A673 (cell line): ENCODE data around the gene RPS8. TPM values are rescaled to one million over a fixed set of nuclear protein-coding genes. Genes with fewer than 3 reads are reported as not detected.
"Not testable (repeated sequence)": the region's sequence is repeated elsewhere in the genome, so short reads cannot be mapped to it uniquely, and the experiment has no call there.

Experiments
- BruUV-seq: library from RNA; stranded (reverse); fragments of 400-500 nt; replicated peaks from 2 replicates; lab custom pipeline; 2021; lab: Mats Ljungman, UMichigan
- CTCF ChIA-PET: fragments of 300-600 bp; sonication (Branson Sonifier 250); formaldehyde crosslinking; loops from one replicate; lab custom pipeline; 2022; ENCODE audit warnings: antibody characterized with exemption; lab: Charles Lee
- POLR2A ChIA-PET: fragments of 300-600 bp; sonication (Branson Sonifier 250); formaldehyde crosslinking; loops from one replicate; lab custom pipeline; 2022; ENCODE audit warnings: antibody characterized with exemption; ENCODE audit not compliant: low non-redundant PET; lab: Charles Lee
- DNase-seq: peaks from one replicate; pipeline ENCODE4 v3.0.0-alpha.2; 2015; ENCODE audit warnings: low spot score
- H3K27ac ChIP-seq: fragments of 200-600 bp; sonication (generic); 2 replicates; pipeline ENCODE4 v1.5.1; 2016; ENCODE audit warnings: mixed run types, low read depth, mild to moderate bottlenecking, mixed read lengths, antibody characterized with exemption, low read length; ENCODE audit not compliant: poor library complexity, severe bottlenecking
- H3K27me3 ChIP-seq: fragments of 200-600 bp; sonication (generic); replicated peaks from 2 replicates; pipeline ENCODE4 v1.6.1; 2017; ENCODE audit warnings: mixed run types, low read depth, mild to moderate bottlenecking, mixed read lengths, antibody characterized with exemption, low read length; ENCODE audit not compliant: insufficient read depth, poor library complexity
- H3K36me3 ChIP-seq: fragments of 200-600 bp; sonication (generic); 2 replicates; pipeline ENCODE4 v1.6.1; 2016; ENCODE audit warnings: mixed run types, mild to moderate bottlenecking, mixed read lengths, antibody characterized with exemption, low read length; ENCODE audit not compliant: insufficient read depth, poor library complexity, severe bottlenecking
- H3K4me1 ChIP-seq: fragments of 200-600 bp; sonication (generic); 2 replicates; pipeline ENCODE4 v1.6.1; 2017; ENCODE audit warnings: mixed run types, mild to moderate bottlenecking, mixed read lengths, antibody characterized with exemption, low read length; ENCODE audit not compliant: insufficient read depth, poor library complexity, severe bottlenecking
- H3K4me3 ChIP-seq: fragments of 200-600 bp; sonication (generic); 2 replicates; pipeline ENCODE4 v1.5.1; 2016; ENCODE audit warnings: low read depth, mixed run types, mild to moderate bottlenecking, mixed read lengths, low read length; ENCODE audit not compliant: poor library complexity, severe bottlenecking
- H3K9me3 ChIP-seq: fragments of 200-600 bp; sonication (generic); 2 replicates; pipeline ENCODE4 v1.6.1; 2016; ENCODE audit warnings: mixed run types, low read depth, mild to moderate bottlenecking, mixed read lengths, antibody characterized with exemption, low read length; ENCODE audit not compliant: poor library complexity, severe bottlenecking
- CTCF ChIP-seq: fragments of 300-800, 200-600 bp; sonication (generic); conservative IDR thresholded peaks from 2 replicates; pipeline ENCODE4 v1.5.1; 2017; ENCODE audit warnings: low read depth, mild to moderate bottlenecking, antibody characterized with exemption, low read length, moderate library complexity, mixed read lengths
- EZH2 ChIP-seq: fragments of 200-600 bp; sonication (generic); IDR thresholded peaks from 2 replicates; pipeline ENCODE4 v1.6.1; 2017; ENCODE audit warnings: borderline replicate concordance, low read depth, mild to moderate bottlenecking, mixed read lengths, antibody characterized with exemption, low read length; ENCODE audit not compliant: poor library complexity, severe bottlenecking
- intact Hi-C: fragments of 100-400 bp; cut with micrococcal nuclease; formaldehyde crosslinking; loops from one replicate; pipeline ENCODE4 v1.10.0; 2022; ENCODE audit not compliant: unreplicated experiment
- total RNA-seq: library from RNA; stranded (reverse); gene quantifications from 2 replicates; pipeline ENCODE4 v1.2.3, GENCODE V29; 2021

RPS8 gene
- total RNA-seq, 1 experiment from 2014 or later = 1,734 TPM

- Histone ChIP-seq H3K27me3 (no peaks in the 10 kb centered on the region), H3K27ac (no peak overlapping the region), H3K9me3 (no peaks in the 10 kb centered on the region), H3K4me1 (peaks cover 6% of the 10 kb centered on the region), H3K4me3 (no peak overlapping the region), H3K36me3 (no peaks in the 10 kb centered on the region)
- DNase-seq = no peak
- TF ChIP-seq CTCF = no peak
- TF ChIP-seq EZH2 = no peak
- ChIA-PET POLR2A (interaction anchor here (0.7 kb wide), 1 partner anchor 100 kb away, joined by 3 read pairs; no protein-coding TSS in a partner anchor), CTCF (no interaction called here)
- intact Hi-C loops = no loop called here
- no TSS peak for BruUV-seq
Measured at GRCh38 chr1:44822131-44822701, 46.9 kb downstream of the RPS8 start.

- Histone ChIP-seq H3K4me1 (peaks cover 6% of the 10 kb centered on the region), H3K27me3 (no peaks in the 10 kb centered on the region), H3K27ac (no peak overlapping the region), H3K9me3 (no peaks in the 10 kb centered on the region), H3K4me3 (no peak overlapping the region), H3K36me3 (no peaks in the 10 kb centered on the region)
- ChIA-PET CTCF (interaction anchor here (0.5 kb wide), 1 partner anchor 480 kb away, joined by 6 read pairs; no protein-coding TSS in a partner anchor), POLR2A (no interaction called here)
- no TSS peak for BruUV-seq
- TF ChIP-seq CTCF = no peak
- no peak for TF ChIP-seq EZH2
- intact Hi-C loops = no loop called here
- DNase-seq = no peak
Measured at GRCh38 chr1:44822981-44823451, 47.7 kb downstream of the RPS8 start.

- H3K36me3 ChIP-seq, H3K27ac ChIP-seq, CTCF ChIA-PET, intact Hi-C loops, H3K27me3 ChIP-seq, H3K4me1 ChIP-seq, BruUV-seq, DNase-seq, POLR2A ChIA-PET, H3K4me3 ChIP-seq, H3K9me3 ChIP-seq: not testable (repeated sequence)
Measured at GRCh38 chr1:44824392-44824791, 49.1 kb downstream of the RPS8 start.
